Measurements from ENCODE around the gene NOVA2.

GRCh38 chr19:45999653-46000121 lies 26.0 kb upstream of the NOVA2 start:
- TF ChIP-seq CTCF (IDR thresholded peaks at IDR 0.05; ENCODE audit: low read length) (no peak), EZH2 (IDR thresholded peaks at IDR 0.05; ENCODE audit: borderline replicate concordance, low read length) (no peak)

All from OCI-LY1 (cell line).